Progenitor cell of endocrine pancreas (in vitro differentiated cells): ENCODE results near the gene RNU5B-1. TPM values are rescaled to one million over a fixed set of nuclear protein-coding genes. Genes with fewer than 3 reads are reported as not detected.
"Not testable (repeated sequence)": the region's sequence is repeated elsewhere in the genome, so short reads cannot be mapped to it uniquely, and the experiment has no call there.

Source experiments
- DNase-seq: peaks from one replicate; pipeline ENCODE4 v3.0.0; 2021; ENCODE audit warnings: low spot score; ENCODE audit not compliant: unreplicated experiment
- H3K27ac Mint-ChIP-seq: 2 replicates; pipeline ENCODE4 v1.8.0; 2021; ENCODE audit warnings: mild to moderate bottlenecking, moderate library complexity, mixed read lengths
- H3K27me3 Mint-ChIP-seq: 2 replicates; pipeline ENCODE4 v1.8.0; 2021; ENCODE audit warnings: mixed read lengths
- H3K36me3 Mint-ChIP-seq: 2 replicates; pipeline ENCODE4 v1.8.0; 2022; ENCODE audit warnings: mixed read lengths; ENCODE audit not compliant: insufficient read depth
- H3K4me1 Mint-ChIP-seq: 2 replicates; pipeline ENCODE4 v1.8.0; 2021; ENCODE audit warnings: low read depth, mixed read lengths
- H3K4me3 Mint-ChIP-seq: 2 replicates; pipeline ENCODE4 v1.8.0; 2021; ENCODE audit warnings: low read depth, mild to moderate bottlenecking, moderate library complexity, mixed read lengths
- H3K9me3 Mint-ChIP-seq: 2 replicates; pipeline ENCODE4 v1.8.0; 2021; ENCODE audit warnings: low read depth, mixed read lengths
- total RNA-seq: library from RNA; stranded (reverse); gene quantifications from 2 replicates; pipeline ENCODE4 v1.2.1, GENCODE V29; 2021
- TF ChIP-seq, protein P1 (sequence below): fragments of 200-600 bp; sonication (generic); IDR thresholded peaks from one replicate; pipeline ENCODE4 v1.5.0; 2021; ENCODE audit warnings: antibody characterized with exemption, mild to moderate bottlenecking; ENCODE audit not compliant: unreplicated experiment

The RNU5B-1 gene
- total RNA-seq, 1 donor from 2014 or later = 41.3 TPM

DNA sequence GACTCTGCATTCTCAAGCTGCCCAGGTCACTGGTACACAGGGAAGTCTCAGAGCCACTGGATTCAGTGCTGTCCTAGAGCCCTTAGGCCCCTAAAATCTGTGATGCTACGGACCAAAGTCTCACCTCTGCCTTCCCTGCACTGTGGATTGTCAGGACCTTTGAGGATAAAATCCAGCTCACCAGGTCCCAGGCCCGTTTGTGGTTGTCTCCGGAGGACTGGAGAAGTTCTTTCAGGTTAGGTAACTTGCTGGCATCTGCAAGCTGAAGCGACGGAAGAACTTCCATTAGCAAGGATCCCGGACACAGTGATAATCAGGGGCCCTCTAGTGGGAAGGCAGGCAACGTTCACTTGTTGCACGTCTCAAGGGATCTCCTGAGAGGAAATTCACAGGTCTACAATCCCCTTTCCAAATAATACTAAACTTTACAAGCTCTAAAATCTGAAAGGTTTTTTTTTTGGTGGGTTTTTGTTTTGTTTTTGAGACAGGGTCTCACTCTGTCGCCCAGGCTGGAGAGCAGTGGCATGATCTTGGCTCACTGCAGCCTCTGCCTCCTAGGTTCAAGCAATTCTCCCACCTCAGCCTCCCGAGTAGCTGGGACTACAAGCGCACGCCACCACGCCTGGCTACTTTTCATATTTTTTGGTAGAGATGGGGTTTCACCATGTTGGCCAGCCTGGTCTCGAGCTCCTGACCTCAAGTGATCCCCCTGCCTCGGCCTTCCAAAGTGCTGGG, 33.5 kb upstream of the RNU5B-1 start:
- DNase-seq = peak; percentile 28
- H3K27me3 Mint-ChIP-seq = not testable (repeated sequence)

DNA sequence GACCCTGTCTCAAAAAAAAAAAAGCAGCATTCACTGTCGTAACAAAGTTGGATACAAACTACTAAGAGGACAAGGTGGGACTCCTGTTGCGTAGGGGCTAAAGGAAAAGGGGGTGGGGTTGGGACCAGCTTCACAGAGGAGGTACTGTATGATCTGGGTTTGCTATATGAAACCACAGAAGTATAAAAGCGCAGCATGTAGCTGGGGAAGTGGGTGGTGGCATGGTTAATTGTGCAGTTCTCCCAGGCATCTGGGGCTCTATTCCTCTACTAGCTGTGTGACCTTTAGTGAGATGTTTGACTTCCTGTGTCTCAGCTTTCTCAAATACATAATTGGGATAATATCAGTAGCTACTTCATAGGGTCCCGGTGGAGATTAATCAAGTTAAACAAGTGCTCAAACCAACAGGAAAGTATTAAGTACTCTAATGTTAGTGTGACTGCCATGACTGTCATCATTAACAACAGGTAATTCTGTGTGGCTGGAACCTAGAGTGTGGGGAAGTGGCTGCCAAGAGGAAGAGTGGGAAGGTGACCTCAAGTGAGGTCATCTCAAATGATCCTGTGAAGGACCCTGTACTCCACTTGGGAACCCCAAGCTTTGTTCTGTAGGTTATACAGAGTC, 29.3 kb upstream of the RNU5B-1 start:
- DNase-seq = no peak
- peaks cover 10% of the 10 kb centered on the region for H3K4me1 Mint-ChIP-seq
- H3K27ac Mint-ChIP-seq = peak overlapping the region; percentile 25
- TF ChIP-seq, protein P1, sequence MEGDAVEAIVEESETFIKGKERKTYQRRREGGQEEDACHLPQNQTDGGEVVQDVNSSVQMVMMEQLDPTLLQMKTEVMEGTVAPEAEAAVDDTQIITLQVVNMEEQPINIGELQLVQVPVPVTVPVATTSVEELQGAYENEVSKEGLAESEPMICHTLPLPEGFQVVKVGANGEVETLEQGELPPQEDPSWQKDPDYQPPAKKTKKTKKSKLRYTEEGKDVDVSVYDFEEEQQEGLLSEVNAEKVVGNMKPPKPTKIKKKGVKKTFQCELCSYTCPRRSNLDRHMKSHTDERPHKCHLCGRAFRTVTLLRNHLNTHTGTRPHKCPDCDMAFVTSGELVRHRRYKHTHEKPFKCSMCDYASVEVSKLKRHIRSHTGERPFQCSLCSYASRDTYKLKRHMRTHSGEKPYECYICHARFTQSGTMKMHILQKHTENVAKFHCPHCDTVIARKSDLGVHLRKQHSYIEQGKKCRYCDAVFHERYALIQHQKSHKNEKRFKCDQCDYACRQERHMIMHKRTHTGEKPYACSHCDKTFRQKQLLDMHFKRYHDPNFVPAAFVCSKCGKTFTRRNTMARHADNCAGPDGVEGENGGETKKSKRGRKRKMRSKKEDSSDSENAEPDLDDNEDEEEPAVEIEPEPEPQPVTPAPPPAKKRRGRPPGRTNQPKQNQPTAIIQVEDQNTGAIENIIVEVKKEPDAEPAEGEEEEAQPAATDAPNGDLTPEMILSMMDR = no peak
- H3K9me3 Mint-ChIP-seq = no peaks in the 10 kb centered on the region
- H3K27me3 Mint-ChIP-seq = no peaks in the 10 kb centered on the region
- peaks cover 3% of the 10 kb centered on the region for H3K36me3 Mint-ChIP-seq
- H3K4me3 Mint-ChIP-seq = no peak overlapping the region

More for the DNA sequence above, 33.5 kb upstream of the RNU5B-1 start:
- TF ChIP-seq, protein P1 = peak; percentile 83
- H3K36me3 Mint-ChIP-seq, H3K27ac Mint-ChIP-seq, H3K4me3 Mint-ChIP-seq, H3K9me3 Mint-ChIP-seq, H3K4me1 Mint-ChIP-seq: not testable (repeated sequence)

DNA sequence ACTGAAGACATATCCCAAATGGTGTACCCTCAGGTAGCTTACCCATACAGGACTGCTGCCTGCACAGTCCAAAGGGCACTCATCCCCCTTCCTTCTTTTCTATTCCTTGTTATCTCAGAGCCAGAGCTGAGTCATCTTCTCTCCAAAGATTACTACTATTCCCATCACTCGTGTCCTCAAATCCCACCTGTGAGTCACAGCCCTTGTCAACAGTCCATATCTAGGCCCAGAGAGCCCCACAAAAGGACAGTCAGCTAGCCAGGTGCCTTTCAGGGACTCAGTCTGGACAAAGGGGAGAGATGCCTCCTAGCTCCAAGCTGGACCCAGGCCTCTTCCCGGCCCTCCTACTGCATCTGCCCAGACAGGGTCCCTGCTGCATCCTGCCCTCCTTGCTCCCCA, 28.8 kb upstream of the RNU5B-1 start:
- Mint-ChIP-seq H3K27ac (peak overlapping the region; percentile 25), H3K4me1 (peaks cover 10% of the 10 kb centered on the region)

GRCh38 chr15:65277015-65277414, 27.5 kb upstream of the RNU5B-1 start:
- Mint-ChIP-seq H3K4me3 (no peak overlapping the region), H3K27me3 (no peaks in the 10 kb centered on the region), H3K36me3 (peaks cover 3% of the 10 kb centered on the region), H3K4me1 (peaks cover 10% of the 10 kb centered on the region), H3K9me3 (no peaks in the 10 kb centered on the region), H3K27ac (no peak overlapping the region)
- TF ChIP-seq, protein P1 = no peak
- no peak for DNase-seq

More for the DNA sequence above, 28.8 kb upstream of the RNU5B-1 start:
- Mint-ChIP-seq H3K27me3 (no peaks in the 10 kb centered on the region), H3K9me3 (no peaks in the 10 kb centered on the region), H3K36me3 (peaks cover 3% of the 10 kb centered on the region), H3K4me3 (no peak overlapping the region)
- no peak for DNase-seq
- TF ChIP-seq, protein P1 = no peak

GRCh38 chr15:65278480-65278879, 26.0 kb upstream of the RNU5B-1 start:
- H3K27me3 Mint-ChIP-seq = no peaks in the 10 kb centered on the region
- peaks cover 3% of the 10 kb centered on the region for H3K36me3 Mint-ChIP-seq
- no peak for DNase-seq
- peaks cover 10% of the 10 kb centered on the region for H3K4me1 Mint-ChIP-seq
- H3K9me3 Mint-ChIP-seq = no peaks in the 10 kb centered on the region
- peak overlapping the region; percentile 12 for H3K27ac Mint-ChIP-seq
- no peak overlapping the region for H3K4me3 Mint-ChIP-seq
- TF ChIP-seq, protein P1 = no peak
